Stimulated activated CD4-positive, alpha-beta T cell treated with anti-CD3 and anti-CD28 coated beads, Interleukin-1b, Interleukin-23, amount 100 ng/mL, for 48 hours (primary cell): ENCODE results near the gene CDCP2.
"Not testable (repeated sequence)": the region's sequence is repeated elsewhere in the genome, so short reads cannot be mapped to it uniquely, and the experiment has no call there.

ENCODE experiments used
- DNase-seq: peaks from one replicate; pipeline ENCODE4 v3.0.0-alpha.2; 2020

Gene CDCP2

GRCh38 chr1:54112705-54113368 lies 40.0 kb downstream of the CDCP2 start:
- DNase-seq: no peak

DNA sequence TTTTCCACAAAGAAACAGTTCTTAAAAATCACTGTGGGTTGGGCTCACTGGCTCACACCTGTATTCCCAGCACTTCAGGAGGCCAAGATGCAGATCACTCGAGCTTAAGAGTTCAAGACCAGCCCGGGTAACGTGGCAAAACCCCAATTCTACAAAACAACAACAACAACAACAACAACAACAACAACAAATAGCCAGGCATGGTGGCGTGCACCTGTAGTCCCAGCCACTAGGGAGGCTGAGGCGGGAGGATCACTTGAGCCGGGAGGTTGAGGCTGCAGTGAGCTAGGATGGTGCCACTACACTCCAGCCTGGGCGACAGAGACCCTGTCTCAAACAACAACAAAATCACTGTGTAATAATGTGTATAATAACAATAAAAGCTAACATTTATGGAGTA lies 40.8 kb downstream of the CDCP2 start:
- no peak for DNase-seq

GRCh38 chr1:54111624-54112023 lies 41.2 kb downstream of the CDCP2 start:
- no peak for DNase-seq

- no peak for DNase-seq
Measured at GRCh38 chr1:54110996-54111395, 41.8 kb downstream of the CDCP2 start.

- no peak for DNase-seq
Measured at GRCh38 chr1:54109129-54110090, 43.4 kb downstream of the CDCP2 start.

GRCh38 chr1:54108156-54108555 lies 44.6 kb downstream of the CDCP2 start:
- no peak for DNase-seq

DNA sequence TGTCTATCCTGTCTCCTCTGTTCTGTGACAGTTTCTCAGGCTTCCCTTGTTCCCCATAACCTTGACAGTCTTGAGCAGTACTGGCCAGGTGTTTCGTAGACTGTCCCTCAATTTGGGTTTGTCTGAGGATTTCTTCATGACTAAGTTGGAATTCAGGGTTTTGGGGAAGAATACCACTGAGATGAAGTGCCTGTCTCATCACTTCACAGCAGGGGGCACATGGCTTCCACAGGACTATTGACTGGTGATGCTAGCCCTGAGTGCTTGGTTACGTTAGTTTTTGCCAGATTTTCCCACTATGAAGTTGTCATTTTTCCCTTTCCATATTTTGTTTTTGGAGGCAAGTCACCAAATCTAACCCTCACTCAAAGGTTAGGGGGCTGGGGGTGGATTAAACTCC lies 45.7 kb downstream of the CDCP2 start:
- no peak for DNase-seq

DNA sequence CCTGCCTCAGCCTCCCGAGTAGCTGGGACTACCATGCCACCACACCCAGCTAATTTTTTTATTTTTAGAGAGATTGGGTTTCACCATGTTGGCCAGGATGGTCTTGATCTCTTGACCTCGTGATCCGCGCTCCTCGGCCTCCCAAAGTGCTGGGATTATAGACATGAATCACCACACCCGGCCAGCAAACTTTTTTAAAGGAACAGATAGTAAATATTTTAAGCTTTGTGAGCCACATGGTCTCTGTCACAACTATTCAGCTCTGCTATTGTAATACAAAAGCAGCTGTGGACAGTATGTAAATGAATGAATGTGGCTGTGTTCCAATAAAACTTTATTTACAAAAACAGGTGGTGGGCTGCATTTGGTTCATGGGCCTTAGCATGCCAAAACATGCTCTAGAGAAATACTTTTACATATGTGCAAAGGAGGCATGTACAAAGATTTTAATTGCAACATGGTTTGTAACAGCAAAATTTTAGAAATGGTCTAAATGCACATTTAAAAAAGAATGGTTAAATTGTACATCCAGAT lies 47.0 kb downstream of the CDCP2 start:
- DNase-seq: no peak

DNA sequence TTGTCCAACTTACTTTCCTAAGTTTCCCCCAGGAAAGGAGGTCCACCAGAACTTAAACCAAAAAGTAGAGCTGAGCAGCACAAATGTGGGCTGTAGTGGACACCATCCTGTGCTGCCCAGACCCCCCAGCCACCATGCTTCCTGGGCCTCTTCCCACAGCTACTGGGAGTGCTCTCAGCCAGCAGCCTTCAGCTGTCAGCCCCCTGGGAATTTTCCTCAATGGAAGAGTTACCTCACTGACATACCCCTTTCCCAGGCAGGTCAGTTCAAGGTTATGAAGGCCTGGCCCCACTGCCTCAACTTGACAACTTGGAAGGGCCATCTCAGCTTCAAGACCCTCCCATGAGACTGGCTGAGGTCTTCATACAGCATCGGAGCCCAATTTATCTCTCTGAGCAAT lies 47.7 kb downstream of the CDCP2 start:
- no peak for DNase-seq

GRCh38 chr1:54104613-54105012 lies 48.2 kb downstream of the CDCP2 start:
- DNase-seq: not testable (repeated sequence)

GRCh38 chr1:54103414-54103813 lies 49.4 kb downstream of the CDCP2 start:
- DNase-seq: no peak

DNA sequence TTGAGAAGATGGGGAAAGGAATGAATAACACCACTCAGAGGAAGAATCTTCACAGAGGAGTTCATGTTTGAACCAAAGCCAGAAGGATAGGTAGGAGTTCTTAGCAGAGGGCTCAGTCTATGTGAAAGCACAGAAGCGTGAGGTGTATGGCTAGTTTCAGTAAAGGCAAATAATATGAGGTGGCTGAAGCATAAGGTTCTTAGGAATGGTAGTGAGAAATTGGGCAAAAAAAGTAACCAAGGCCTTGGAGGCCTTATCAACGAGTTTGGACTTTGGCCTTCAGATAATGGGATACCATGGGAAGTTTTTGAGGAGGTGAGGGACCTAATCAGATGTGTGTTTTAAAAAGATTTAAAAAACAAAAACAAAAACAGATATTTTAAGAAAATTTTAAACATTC lies 52.3 kb downstream of the CDCP2 start:
- no peak for DNase-seq

DNA sequence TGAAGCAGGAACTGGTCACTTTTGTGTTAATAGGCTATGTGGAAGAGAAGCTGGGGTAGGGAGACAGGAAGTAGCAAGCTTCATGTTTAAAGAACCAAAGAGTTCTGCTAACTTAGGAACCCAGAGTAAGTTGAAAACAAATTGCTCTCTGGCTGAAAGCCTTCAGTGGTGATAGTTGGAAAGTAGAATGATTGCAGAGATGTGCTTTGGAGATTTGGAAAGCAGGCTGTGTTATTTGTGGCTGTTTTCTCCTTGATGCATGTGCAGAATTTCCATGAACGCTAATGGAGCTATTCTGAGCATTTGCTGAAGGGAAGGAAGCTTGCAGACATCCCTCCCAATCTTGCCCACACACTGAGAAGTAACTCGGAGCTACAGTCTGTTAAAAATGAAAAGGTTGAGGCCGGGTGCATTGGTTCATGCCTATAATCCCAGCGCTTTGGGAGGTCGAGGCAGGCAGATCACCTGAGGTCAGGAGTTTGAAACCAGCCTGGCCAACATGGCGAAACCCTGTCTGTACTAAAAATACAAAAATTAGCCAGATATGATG lies 53.7 kb downstream of the CDCP2 start:
- no peak for DNase-seq

GRCh38 chr1:54096877-54097240 lies 55.9 kb downstream of the CDCP2 start:
- no peak for DNase-seq

GRCh38 chr1:54096227-54096876 lies 56.4 kb downstream of the CDCP2 start:
- DNase-seq: no peak

- no peak for DNase-seq
Measured at GRCh38 chr1:54095546-54096226, 57.1 kb downstream of the CDCP2 start.

- DNase-seq: not testable (repeated sequence)
Measured at GRCh38 chr1:54094730-54095105, 58.1 kb downstream of the CDCP2 start.

- DNase-seq: no peak
Measured at GRCh38 chr1:54094001-54094729, 58.6 kb downstream of the CDCP2 start.

DNA sequence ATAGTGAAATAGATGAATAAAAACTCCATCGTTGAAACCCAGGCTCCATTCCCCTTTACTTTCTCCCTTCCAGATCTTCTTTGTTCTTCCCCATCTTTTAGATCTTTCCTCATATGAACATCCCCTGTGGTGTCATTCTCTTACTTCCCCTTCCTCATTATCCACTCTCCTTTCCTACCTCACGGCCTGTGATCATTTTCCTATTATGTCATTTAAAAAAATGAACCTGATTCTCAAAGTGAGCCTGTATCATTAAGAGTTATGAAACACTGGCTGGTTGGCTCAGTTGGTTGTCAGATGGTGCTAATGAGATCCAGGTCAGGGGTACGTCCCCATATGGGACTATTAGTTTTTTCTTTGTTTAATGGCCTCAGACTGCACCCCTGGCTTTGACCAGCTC lies 61.1 kb downstream of the CDCP2 start:
- no peak for DNase-seq

GRCh38 chr1:54088385-54088784 lies 64.4 kb downstream of the CDCP2 start:
- DNase-seq: no peak

DNA sequence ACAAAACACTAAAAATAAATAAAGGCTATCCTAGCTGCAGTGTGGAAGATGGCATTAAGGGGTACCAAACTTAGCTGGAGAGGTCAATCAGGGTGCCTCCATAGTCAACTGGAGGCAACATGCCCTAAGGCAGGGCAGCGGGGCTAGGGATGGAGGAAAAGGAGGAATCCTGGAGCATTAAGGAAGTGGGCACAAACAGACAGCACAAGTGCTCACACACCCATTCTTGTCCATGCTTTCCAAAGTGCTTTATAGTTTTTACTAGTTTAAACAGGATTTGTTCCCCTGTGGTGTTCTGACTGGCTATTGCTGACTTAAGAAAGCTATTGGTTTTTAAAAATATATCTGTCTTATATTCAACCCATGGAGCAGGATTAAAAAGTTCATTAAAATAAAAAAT lies 66.0 kb downstream of the CDCP2 start:
- no peak for DNase-seq

DNA sequence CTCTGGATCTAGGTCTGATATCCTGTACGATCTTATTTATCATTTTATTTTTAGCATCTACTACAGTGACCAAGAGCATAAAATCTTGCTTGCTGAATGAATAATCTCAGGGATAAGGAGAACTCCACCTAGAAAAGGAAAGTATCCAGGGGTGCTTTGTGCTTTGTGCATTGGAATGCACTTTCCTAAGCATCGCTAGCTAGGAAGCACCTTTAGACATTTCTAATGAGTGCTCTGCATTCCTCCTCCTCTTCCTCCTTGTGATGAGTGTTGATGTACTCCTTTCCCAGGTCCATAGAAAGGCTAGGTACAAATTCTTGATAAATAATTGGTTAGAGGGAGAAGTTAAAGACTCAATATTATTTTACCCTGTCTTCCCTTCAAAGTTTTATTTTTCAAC lies 68.0 kb downstream of the CDCP2 start:
- no peak for DNase-seq
